OCI-LY3 (cell line): ENCODE measurements around the gene GDF2.

ENCODE experiments used
- H2AFZ ChIP-seq: fragments of 200-600, 300-600 bp; shearing (Covaris generic); 2 replicates; pipeline ENCODE4 v1.6.0; 2014; ENCODE audit warnings: antibody characterized with exemption, low read depth, low read length
- H3K27ac ChIP-seq: fragments of 200-600, 300-600 bp; sonication (generic); 2 replicates; pipeline ENCODE4 v1.5.1; 2014; ENCODE audit warnings: mild to moderate bottlenecking, low read length, moderate library complexity, mixed read lengths
- H3K27me3 ChIP-seq: fragments of 200-600, 300-600 bp; sonication (generic); 2 replicates; pipeline ENCODE4 v1.6.1; 2014; ENCODE audit warnings: low read depth, low read length, mixed read lengths
- H3K36me3 ChIP-seq: fragments of 200-600, 300-600 bp; sonication (generic); replicated peaks from 2 replicates; pipeline ENCODE3; 2014; ENCODE audit warnings: low read depth, low read length, mixed read lengths
- H3K4me1 ChIP-seq: fragments of 300-600, 200-600 bp; sonication (generic); 2 replicates; pipeline ENCODE4 v1.6.1; 2014; ENCODE audit warnings: low read length, mixed read lengths
- H3K4me2 ChIP-seq: fragments of 200-600, 300-600 bp; sonication (generic); 2 replicates; pipeline ENCODE4 v1.6.1; 2014; ENCODE audit warnings: low read length, mixed read lengths
- H3K4me3 ChIP-seq: fragments of 300-600, 200-600 bp; sonication (generic); 2 replicates; pipeline ENCODE4 v1.5.1; 2014; ENCODE audit warnings: antibody characterized with exemption, mild to moderate bottlenecking, low read length, moderate library complexity
- H3K79me2 ChIP-seq: fragments of 300-600, 200-600 bp; shearing (Covaris generic); 2 replicates; pipeline ENCODE4 v1.6.1; 2014; ENCODE audit warnings: mild to moderate bottlenecking, low read length, mixed read lengths
- H3K9ac ChIP-seq: fragments of 300-600, 200-600 bp; shearing (Covaris generic); 2 replicates; pipeline ENCODE4 v1.6.0; 2014; ENCODE audit warnings: mild to moderate bottlenecking, low read length, moderate library complexity
- H3K9me3 ChIP-seq: fragments of 200-600, 300-600 bp; shearing (Covaris generic); 2 replicates; pipeline ENCODE4 v1.6.1; 2014; ENCODE audit warnings: low read length, mixed read lengths; ENCODE audit not compliant: insufficient read depth
- H4K20me1 ChIP-seq: fragments of 200-600, 300-600 bp; sonication (generic); 2 replicates; pipeline ENCODE4 v1.6.1; 2016; ENCODE audit warnings: low read length, mixed read lengths; ENCODE audit not compliant: insufficient read depth
- EZH2phosphoT487 ChIP-seq: fragments of 200-600 bp; shearing (Covaris generic); IDR thresholded peaks from 2 replicates; pipeline ENCODE4 v1.6.1; 2018; ENCODE audit warnings: antibody characterized with exemption, mixed run types, low read depth
- TF ChIP-seq, protein P1 (sequence below): fragments of 200-600, 300-600 bp; sonication (generic); IDR thresholded peaks from 2 replicates; pipeline ENCODE4 v1.5.1; 2014; ENCODE audit warnings: antibody characterized with exemption, low read length, low read depth

Gene GDF2

DNA sequence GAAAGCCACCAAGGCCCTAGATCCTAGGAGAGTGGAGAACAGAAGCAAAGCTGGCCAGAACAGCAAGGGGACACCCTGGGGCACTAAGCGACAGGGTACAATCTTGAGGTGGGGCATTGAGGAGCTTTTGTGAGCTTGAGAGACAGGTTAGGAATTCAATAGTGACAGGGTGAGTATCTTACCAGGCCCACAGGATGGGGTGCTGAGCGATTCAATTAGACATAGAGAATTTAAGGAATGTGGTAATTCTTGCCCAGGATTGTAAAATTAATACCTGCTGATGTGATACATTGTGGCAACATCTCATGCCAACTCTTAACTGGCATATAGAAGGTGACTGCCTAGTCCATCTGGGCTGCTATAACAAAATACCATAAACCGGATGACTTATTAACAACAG, 39.9 kb downstream of the GDF2 start:
- TF ChIP-seq EZH2phosphoT487: no peak
- TF ChIP-seq, protein P1, sequence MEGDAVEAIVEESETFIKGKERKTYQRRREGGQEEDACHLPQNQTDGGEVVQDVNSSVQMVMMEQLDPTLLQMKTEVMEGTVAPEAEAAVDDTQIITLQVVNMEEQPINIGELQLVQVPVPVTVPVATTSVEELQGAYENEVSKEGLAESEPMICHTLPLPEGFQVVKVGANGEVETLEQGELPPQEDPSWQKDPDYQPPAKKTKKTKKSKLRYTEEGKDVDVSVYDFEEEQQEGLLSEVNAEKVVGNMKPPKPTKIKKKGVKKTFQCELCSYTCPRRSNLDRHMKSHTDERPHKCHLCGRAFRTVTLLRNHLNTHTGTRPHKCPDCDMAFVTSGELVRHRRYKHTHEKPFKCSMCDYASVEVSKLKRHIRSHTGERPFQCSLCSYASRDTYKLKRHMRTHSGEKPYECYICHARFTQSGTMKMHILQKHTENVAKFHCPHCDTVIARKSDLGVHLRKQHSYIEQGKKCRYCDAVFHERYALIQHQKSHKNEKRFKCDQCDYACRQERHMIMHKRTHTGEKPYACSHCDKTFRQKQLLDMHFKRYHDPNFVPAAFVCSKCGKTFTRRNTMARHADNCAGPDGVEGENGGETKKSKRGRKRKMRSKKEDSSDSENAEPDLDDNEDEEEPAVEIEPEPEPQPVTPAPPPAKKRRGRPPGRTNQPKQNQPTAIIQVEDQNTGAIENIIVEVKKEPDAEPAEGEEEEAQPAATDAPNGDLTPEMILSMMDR: no peak

DNA sequence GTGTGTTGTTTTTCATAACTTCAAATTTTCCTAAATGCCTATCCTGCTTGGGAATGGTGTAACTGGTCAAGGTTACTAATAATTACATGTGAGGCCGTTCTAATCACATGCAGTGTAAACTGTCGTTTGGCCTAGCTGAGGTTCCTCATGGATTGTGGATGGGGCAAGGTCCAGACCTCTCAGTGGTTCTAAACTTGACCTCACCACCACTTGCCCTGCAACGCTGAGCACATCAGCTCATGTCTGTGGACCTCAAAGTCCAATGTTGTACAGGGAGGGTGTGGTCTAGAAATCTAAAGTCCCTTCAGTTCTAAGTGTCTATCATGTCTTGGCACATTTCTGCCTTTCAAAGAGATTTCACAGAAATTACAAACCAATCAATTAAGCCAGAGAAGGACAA, 41.5 kb downstream of the GDF2 start:
- H3K4me2 ChIP-seq: no peak overlapping the region
- no peaks in the 10 kb centered on the region for H3K36me3 ChIP-seq
- no peaks in the 10 kb centered on the region for H4K20me1 ChIP-seq
- TF ChIP-seq, protein P1: no peak
- no peak for TF ChIP-seq EZH2phosphoT487
- H3K4me1 ChIP-seq: no peaks in the 10 kb centered on the region
- H3K79me2 ChIP-seq: no peaks in the 10 kb centered on the region
- no peak overlapping the region for H3K9ac ChIP-seq
- H3K27ac ChIP-seq: no peak overlapping the region
- no peaks in the 10 kb centered on the region for H3K27me3 ChIP-seq
- no peak overlapping the region for H3K4me3 ChIP-seq
- H3K9me3 ChIP-seq: no peaks in the 10 kb centered on the region
- H2AFZ ChIP-seq: no peak overlapping the region

More for the DNA sequence above, 39.9 kb downstream of the GDF2 start:
- H3K36me3 ChIP-seq: no peaks in the 10 kb centered on the region
- no peaks in the 10 kb centered on the region for H4K20me1 ChIP-seq
- no peak overlapping the region for H3K27ac ChIP-seq
- no peaks in the 10 kb centered on the region for H3K9me3 ChIP-seq
- no peak overlapping the region for H3K9ac ChIP-seq
- no peak overlapping the region for H3K4me2 ChIP-seq
- no peaks in the 10 kb centered on the region for H3K4me1 ChIP-seq
- no peak overlapping the region for H2AFZ ChIP-seq
- no peaks in the 10 kb centered on the region for H3K27me3 ChIP-seq
- H3K79me2 ChIP-seq: no peaks in the 10 kb centered on the region
- H3K4me3 ChIP-seq: no peak overlapping the region

DNA sequence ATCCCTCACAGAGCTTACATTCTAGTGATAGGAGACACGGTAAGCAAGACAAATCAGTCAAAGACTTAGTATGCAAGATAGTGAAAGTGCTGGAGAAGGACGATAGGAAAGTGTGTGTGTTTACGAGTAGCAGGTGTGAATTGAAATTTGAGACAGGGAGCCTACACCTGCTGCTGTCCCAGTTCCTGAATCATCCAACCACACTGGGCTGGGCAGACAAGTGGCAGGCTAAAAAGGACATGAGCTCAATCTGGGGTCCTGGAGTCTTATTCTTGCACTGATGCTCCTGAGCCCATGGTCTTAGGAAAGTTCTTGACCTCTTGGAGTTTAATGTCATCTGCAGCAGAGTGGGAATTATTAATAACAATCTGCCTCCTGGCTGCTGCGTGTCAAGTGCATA, 42.1 kb downstream of the GDF2 start:
- Histone ChIP-seq H3K9me3 (no peaks in the 10 kb centered on the region), H3K9ac (no peak overlapping the region), H2AFZ (no peak overlapping the region), H3K36me3 (no peaks in the 10 kb centered on the region), H3K4me3 (no peak overlapping the region), H3K4me1 (no peaks in the 10 kb centered on the region), H3K79me2 (no peaks in the 10 kb centered on the region), H4K20me1 (no peaks in the 10 kb centered on the region), H3K27me3 (no peaks in the 10 kb centered on the region), H3K27ac (no peak overlapping the region), H3K4me2 (no peak overlapping the region)
- TF ChIP-seq, protein P1: no peak
- no peak for TF ChIP-seq EZH2phosphoT487

DNA sequence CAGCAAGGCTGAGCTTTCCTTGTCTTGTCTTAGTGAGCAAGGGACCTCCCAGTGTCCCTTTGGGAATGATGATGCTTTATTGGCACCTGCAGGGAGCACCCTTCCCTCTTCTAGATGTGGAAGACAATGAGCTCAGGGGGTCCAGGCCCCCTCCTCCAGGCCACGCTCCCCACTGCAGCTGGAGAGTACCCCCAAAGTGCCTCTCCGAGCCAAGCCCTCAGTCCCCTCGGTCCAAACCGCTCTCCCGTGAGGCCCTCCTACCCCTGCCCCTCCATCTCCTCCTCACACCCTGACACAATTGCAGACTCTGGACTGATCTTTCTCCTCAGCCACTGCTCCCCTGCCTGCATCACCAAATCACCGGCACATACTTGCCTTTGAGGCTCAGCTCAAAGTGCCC, 42.7 kb downstream of the GDF2 start:
- Histone ChIP-seq H3K27me3 (no peaks in the 10 kb centered on the region), H2AFZ (no peak overlapping the region), H3K4me2 (no peak overlapping the region), H3K4me3 (no peak overlapping the region), H4K20me1 (no peaks in the 10 kb centered on the region), H3K9me3 (no peaks in the 10 kb centered on the region), H3K27ac (no peak overlapping the region), H3K79me2 (no peaks in the 10 kb centered on the region), H3K4me1 (no peaks in the 10 kb centered on the region), H3K36me3 (no peaks in the 10 kb centered on the region), H3K9ac (no peak overlapping the region)
- no peak for TF ChIP-seq EZH2phosphoT487
- TF ChIP-seq, protein P1: no peak
